ENCODE data around the gene CREBL2.

DNA sequence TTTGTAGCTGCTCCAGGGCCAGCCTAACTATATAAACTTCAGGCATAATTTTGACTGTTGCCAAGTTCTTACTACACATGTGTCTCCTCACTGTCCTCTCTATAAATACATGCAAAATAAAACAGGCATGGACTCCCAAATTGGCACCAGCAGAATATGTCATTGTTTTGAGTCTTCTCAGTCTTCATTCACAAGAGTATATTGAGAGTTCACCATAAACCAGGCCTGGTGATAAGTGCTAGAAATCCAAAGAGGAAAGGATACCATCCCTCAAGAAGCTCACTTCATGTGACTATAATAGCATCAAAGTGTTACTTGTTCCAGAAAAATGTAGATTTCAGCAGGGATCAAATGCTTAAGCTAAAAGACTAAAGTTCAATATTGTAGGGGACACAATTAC is 70.6 kb downstream of the CREBL2 start:
- TF ChIP-seq, protein P1, sequence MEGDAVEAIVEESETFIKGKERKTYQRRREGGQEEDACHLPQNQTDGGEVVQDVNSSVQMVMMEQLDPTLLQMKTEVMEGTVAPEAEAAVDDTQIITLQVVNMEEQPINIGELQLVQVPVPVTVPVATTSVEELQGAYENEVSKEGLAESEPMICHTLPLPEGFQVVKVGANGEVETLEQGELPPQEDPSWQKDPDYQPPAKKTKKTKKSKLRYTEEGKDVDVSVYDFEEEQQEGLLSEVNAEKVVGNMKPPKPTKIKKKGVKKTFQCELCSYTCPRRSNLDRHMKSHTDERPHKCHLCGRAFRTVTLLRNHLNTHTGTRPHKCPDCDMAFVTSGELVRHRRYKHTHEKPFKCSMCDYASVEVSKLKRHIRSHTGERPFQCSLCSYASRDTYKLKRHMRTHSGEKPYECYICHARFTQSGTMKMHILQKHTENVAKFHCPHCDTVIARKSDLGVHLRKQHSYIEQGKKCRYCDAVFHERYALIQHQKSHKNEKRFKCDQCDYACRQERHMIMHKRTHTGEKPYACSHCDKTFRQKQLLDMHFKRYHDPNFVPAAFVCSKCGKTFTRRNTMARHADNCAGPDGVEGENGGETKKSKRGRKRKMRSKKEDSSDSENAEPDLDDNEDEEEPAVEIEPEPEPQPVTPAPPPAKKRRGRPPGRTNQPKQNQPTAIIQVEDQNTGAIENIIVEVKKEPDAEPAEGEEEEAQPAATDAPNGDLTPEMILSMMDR (CRISPR knock-in tag; IDR thresholded peaks at IDR 0.05) = no peak
- TF ChIP-seq, protein P2, sequence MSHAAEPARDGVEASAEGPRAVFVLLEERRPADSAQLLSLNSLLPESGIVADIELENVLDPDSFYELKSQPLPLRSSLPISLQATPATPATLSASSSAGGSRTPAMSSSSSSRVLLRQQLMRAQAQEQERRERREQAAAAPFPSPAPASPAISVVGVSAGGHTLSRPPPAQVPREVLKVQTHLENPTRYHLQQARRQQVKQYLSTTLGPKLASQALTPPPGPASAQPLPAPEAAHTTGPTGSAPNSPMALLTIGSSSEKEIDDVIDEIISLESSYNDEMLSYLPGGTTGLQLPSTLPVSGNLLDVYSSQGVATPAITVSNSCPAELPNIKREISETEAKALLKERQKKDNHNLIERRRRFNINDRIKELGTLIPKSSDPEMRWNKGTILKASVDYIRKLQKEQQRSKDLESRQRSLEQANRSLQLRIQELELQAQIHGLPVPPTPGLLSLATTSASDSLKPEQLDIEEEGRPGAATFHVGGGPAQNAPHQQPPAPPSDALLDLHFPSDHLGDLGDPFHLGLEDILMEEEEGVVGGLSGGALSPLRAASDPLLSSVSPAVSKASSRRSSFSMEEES (CRISPR knock-in tag; IDR thresholded peaks at IDR 0.05) = no peak

All from HepG2 (cell line).